Psoas muscle (tissue), 8 donors: Measurements from ENCODE around the gene MBNL3. TPM values are rescaled to one million over a fixed set of nuclear protein-coding genes. Genes with fewer than 3 reads are reported as not detected.
A peak's percentile ranks its signal among the peaks of the same experiment; 100 is the strongest.
"Not testable (repeated sequence)": the region's sequence is repeated elsewhere in the genome, so short reads cannot be mapped to it uniquely, and the experiment has no call there.

ENCODE experiments used
- ATAC-seq, 4 donors: fragments of 200-7000 bp; cut with Tn5 transposase; one replicate each; pipeline ENCODE4 v1.9.1; 2020; ENCODE audit warnings: moderate library complexity in 3 of 4, mild to moderate bottlenecking in 2 of 4
- DNase-seq, 2 donors: peaks; one replicate each; pipeline ENCODE4 v3.0.0-alpha.2; 2020
- H3K27ac ChIP-seq: fragments of 200-600 bp; one replicate; pipeline ENCODE4 v1.8.0; 2022
- H3K27me3 ChIP-seq, 3 donors: fragments of 200-600 bp in 1 of 3; one replicate each; pipeline versions ENCODE4 v1.6.1 to v1.8.0; 2013 to 2022; ENCODE audit warnings: low read length in 2 of 3, mild to moderate bottlenecking in 2 of 3, moderate library complexity in 1 of 3; ENCODE audit not compliant: insufficient read depth in 3 of 3
- H3K36me3 ChIP-seq, 2 donors: fragments of 200-600 bp in 1 of 2; one replicate each; pipeline versions ENCODE4 v1.6.1 to v1.8.0; 2013 to 2022; ENCODE audit warnings: low read depth in 1 of 2, mild to moderate bottlenecking in 1 of 2, moderate library complexity in 1 of 2; ENCODE audit not compliant: insufficient read depth in 1 of 2
- H3K4me1 ChIP-seq: fragments of 200-600 bp; one replicate; pipeline ENCODE4 v1.8.0; 2022
- H3K4me3 ChIP-seq: fragments of 200-600 bp; one replicate; pipeline ENCODE4 v1.8.0; 2022; ENCODE audit warnings: mild to moderate bottlenecking
- H3K9me3 ChIP-seq: fragments of 200-600 bp; one replicate; pipeline ENCODE4 v1.8.0; 2022
- WGBS, 3 donors: extraction: QIAGEN DNeasy Blood & Tissue Kit; methylation state at CpG; one replicate each; pipeline versions ENCODE4 v1.1.6 to v1.1.7; 2013; 5-methylcytosine and 5-hydroxymethylcytosine counted together
- intact Hi-C, 2 donors: fragments of 100-400 bp; cut with DNase I; formaldehyde crosslinking; loops; one replicate each; pipeline versions ENCODE4 v1.11.0 to v1.14.2; 2022
- polyA plus RNA-seq, 3 donors: library from polyadenylated mRNA; stranded (reverse); fragments of 200-250 nt; gene quantifications; one replicate each; pipeline ENCODE4 v1.2.3, GENCODE V29; 2013
- total RNA-seq, 4 donors: library from RNA; stranded (reverse); fragmentation: NEBNext Ultra II Directional in 2 of 4; extraction: Animal tissue kit (Norgen Biotek cat#: 25700) in 2 of 4; gene quantifications; one replicate each; pipeline versions ENCODE4 v1.2.1 to v1.2.4, GENCODE V29; 2021 to 2023
- TF ChIP-seq, protein P1 (sequence below): fragments of 200-600 bp; IDR thresholded peaks from one replicate; pipeline ENCODE4 v1.8.0; 2022; ENCODE audit warnings: antibody characterized with exemption
- donor health status: healthy with polysubstance abuse.
- donor health status: DM: no; HTN: no; CAD: no; lungs with moderate emphysema.
- donor health status: Bipolar disorder and iron deficiency.
- donor health status: healthy.
- donor health status: DM: yes; HTN: yes; CAD: no.
- donor health status: DM: no; HTN: no; CAD: no.
- donor health status: DM: no; HTN: no; CAD: no.
- donor health status: DM: yes; HTN: yes; CAD: no.

MBNL3 gene
- total and polyA plus RNA-seq, 7 donors, result 0.25 to 2.6 (median 2.2) TPM

DNA sequence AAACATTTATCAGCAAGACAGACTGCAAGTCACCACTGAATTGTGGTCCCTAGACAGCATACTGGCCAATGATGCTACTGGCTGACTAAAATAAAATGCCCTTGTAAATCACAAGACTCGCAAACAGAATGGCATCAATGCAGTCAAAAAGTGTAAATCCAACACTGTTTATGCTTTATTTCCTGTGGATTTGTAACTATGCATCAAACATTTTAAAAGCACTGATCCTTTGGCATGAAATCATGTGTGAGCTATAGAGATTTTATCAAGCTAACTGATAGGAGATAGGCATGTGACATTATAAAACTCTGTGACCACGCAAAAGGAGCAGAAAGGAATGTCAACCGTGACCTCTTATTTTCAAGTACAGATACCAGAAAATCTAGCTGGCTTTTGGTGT, 20.8 kb downstream of the MBNL3 start:
- no peak overlapping the region for H3K4me3 ChIP-seq
- intact Hi-C loops, result no loop called here
- no peaks in the 10 kb centered on the region for H3K36me3 ChIP-seq
- H3K9me3 ChIP-seq, result no peaks in the 10 kb centered on the region
- 71 to 77% (median 75%) methylated on average over 3 of the region's 3 CpGs for WGBS, 3 donors
- TF ChIP-seq, protein P1, sequence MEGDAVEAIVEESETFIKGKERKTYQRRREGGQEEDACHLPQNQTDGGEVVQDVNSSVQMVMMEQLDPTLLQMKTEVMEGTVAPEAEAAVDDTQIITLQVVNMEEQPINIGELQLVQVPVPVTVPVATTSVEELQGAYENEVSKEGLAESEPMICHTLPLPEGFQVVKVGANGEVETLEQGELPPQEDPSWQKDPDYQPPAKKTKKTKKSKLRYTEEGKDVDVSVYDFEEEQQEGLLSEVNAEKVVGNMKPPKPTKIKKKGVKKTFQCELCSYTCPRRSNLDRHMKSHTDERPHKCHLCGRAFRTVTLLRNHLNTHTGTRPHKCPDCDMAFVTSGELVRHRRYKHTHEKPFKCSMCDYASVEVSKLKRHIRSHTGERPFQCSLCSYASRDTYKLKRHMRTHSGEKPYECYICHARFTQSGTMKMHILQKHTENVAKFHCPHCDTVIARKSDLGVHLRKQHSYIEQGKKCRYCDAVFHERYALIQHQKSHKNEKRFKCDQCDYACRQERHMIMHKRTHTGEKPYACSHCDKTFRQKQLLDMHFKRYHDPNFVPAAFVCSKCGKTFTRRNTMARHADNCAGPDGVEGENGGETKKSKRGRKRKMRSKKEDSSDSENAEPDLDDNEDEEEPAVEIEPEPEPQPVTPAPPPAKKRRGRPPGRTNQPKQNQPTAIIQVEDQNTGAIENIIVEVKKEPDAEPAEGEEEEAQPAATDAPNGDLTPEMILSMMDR, result no peak
- no peak overlapping the region for H3K27ac ChIP-seq
- H3K4me1 ChIP-seq, result no peaks in the 10 kb centered on the region
- H3K27me3 ChIP-seq, result no peaks in the 10 kb centered on the region
- ATAC-seq (no peak), DNase-seq (no peak)

DNA sequence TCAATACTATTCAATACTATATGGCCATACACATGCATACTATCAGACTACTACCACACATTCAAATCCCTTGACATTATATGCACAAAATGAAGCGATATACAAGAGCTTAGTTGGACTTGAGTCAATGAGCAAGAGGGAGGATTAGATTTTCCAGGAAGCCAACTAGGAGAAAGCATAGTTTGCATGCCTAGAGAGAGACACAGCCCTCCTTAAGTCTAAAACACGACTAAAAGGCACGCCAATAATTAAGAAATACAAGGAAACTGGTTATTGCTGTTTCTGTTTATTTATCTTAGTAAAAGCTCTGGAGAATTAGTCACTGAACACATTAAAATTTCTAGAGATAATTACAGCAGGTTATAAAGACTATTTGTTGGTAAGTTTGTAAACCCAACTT, 21.8 kb downstream of the MBNL3 start:
- intact Hi-C loops, result no loop called here
- no peaks in the 10 kb centered on the region for H3K4me1 ChIP-seq
- ATAC-seq, result no peak
- TF ChIP-seq, protein P1, result no peak
- no peaks in the 10 kb centered on the region for H3K9me3 ChIP-seq
- no peak overlapping the region for H3K4me3 ChIP-seq
- no peak for DNase-seq
- 19 to 37% (median 33%) methylated on average over 3 of the region's 3 CpGs for WGBS, 3 donors
- no peaks in the 10 kb centered on the region for H3K36me3 ChIP-seq
- H3K27me3 ChIP-seq, result no peaks in the 10 kb centered on the region
- no peak overlapping the region for H3K27ac ChIP-seq

DNA sequence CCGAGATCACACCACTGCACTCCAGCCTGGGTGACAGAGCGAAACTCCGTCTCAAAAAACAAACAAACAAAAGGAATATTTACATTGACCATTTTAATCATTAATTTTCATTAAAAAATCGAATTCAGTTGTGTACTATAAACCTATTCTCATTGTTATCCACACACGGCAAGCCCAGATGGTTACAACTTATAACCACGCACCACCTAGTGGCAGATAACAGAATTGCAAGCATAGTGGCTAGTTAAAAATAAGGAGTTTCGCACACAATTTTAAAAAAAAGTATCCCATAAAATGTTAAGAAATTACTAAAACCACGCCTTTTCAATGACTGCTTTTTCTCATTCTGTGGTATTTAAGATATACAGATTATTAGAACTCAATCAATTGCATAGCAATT, 25.4 kb downstream of the MBNL3 start:
- Histone ChIP-seq H3K9me3 (no peaks in the 10 kb centered on the region), H3K4me1 (no peaks in the 10 kb centered on the region), H3K27ac (no peak overlapping the region), H3K27me3 (no peaks in the 10 kb centered on the region), H3K36me3 (no peaks in the 10 kb centered on the region), H3K4me3 (no peak overlapping the region)
- WGBS, 3 donors, result 57 to 76% (median 75%) methylated on average over 8 of the region's 8 CpGs
- TF ChIP-seq, protein P1, result peak; percentile 49
- ATAC-seq (no peak), DNase-seq (no peak)
- intact Hi-C loops, result no loop called here

DNA sequence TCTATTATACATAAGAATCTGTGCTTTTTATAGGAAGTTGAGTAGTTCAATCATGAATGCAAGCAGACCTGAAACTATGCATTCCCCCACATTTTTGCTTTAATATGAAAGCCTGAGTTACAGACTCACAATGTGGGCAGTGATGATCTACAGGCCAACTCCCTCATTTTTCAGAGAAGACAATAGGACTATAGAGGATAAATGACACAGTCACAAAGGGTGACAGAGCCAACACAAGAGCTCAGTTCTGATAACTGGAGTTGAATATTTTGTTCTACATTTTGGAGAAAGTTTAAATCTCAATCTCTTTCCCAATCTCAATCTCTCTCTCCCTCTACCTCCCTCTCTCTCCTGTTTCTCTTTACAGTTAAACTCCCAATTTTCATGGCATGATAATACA, 27.0 kb downstream of the MBNL3 start:
- no peak for DNase-seq
- ATAC-seq, result no peak
- no peaks in the 10 kb centered on the region for H3K4me1 ChIP-seq
- no peaks in the 10 kb centered on the region for H3K27me3 ChIP-seq
- no peaks in the 10 kb centered on the region for H3K9me3 ChIP-seq
- no peaks in the 10 kb centered on the region for H3K36me3 ChIP-seq
- H3K4me3 ChIP-seq, result no peak overlapping the region
- no peak overlapping the region for H3K27ac ChIP-seq
- TF ChIP-seq, protein P1, result no peak
- intact Hi-C loops, result no loop called here

DNA sequence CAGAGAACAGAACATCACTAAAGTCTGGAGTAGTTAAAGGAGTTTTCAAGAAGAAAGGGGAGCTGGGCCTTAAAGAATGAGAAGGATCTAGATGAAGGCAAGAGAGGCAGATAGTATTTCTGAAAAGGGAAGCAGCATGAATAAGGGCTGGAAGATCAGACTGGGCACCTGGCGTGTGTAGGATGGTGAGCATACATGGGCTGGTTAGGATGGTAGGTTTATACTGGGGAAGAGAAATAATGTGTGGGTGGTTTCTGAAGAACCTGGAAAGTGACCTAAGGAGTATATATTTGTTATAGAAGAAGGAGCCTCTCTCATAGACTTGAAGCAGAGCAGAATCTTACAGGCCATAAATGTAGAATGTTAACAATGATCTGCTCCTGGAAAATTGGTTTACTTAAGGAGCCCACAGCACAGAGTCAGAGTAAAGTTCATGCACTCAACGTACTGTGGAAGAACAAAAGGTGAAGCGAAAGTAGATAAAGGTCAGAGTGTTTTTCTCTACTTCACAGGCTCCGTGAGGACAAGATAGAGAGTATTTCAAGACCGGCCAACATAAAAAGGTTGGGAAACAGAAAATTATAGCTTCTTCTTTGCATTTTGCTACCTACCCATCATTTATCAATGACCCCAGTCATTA, 35.8 kb downstream of the MBNL3 start:
- Histone ChIP-seq H3K4me1 (no peaks in the 10 kb centered on the region), H3K4me3 (no peak overlapping the region), H3K9me3 (no peaks in the 10 kb centered on the region), H3K36me3 (no peaks in the 10 kb centered on the region), H3K27me3 (no peaks in the 10 kb centered on the region), H3K27ac (no peak overlapping the region)
- DNase-seq (no peak), ATAC-seq (no peak)
- TF ChIP-seq, protein P1, result no peak
- WGBS, 3 donors, result 72 to 94% (median 89%) methylated on average over 5 of the region's 5 CpGs
- intact Hi-C loops, result no loop called here

DNA sequence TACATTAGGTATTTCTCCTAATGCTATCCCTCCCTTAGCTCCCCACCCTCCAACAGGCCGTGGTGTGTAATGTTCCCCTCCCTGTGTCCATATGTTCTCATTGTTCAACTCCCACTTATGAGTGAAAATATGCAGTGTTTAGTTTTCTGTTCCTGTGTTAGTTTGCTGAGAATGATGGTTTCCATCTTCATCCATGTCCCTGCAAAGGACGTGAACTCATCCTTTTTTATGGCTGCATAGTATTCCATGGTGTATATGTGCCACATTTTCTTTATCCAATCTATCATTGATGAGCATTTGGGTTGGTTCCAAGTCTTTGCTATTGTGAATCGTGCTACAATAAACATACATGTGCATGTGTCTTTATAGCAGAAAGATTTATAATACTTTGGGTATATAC, 42.9 kb downstream of the MBNL3 start:
- ATAC-seq, H3K4me3 ChIP-seq, H3K27me3 ChIP-seq, intact Hi-C loops, H3K27ac ChIP-seq, H3K36me3 ChIP-seq, H3K4me1 ChIP-seq, DNase-seq: not testable (repeated sequence)
- H3K9me3 ChIP-seq, result peaks cover 13% of the 10 kb centered on the region
- 84 to 99% (median 95%) methylated on average over 3 of the region's 3 CpGs for WGBS, 3 donors
